Measurements from ENCODE around the gene ABLIM3.

Gene ABLIM3

GRCh38 chr5:149145138-149145537 is 3.8 kb downstream of the ABLIM3 start:
- no peak overlapping the region for H3K27ac ChIP-seq (ENCODE audit: low read length)
- no peak for DNase-seq
- H3K9me3 ChIP-seq (replicated peaks; ENCODE audit: insufficient read depth, low read length), result no peaks in the 10 kb centered on the region
- H3K4me2 ChIP-seq (ENCODE audit: low read depth, low read length), result no peak overlapping the region
- H3K9ac ChIP-seq (ENCODE audit: low read length), result no peak overlapping the region
- no peak overlapping the region for H2AFZ ChIP-seq (ENCODE audit: low read length)
- no peaks in the 10 kb centered on the region for H3K27me3 ChIP-seq (replicated peaks; ENCODE audit: insufficient read depth, low read length)
- no peaks in the 10 kb centered on the region for H3K36me3 ChIP-seq (replicated peaks; ENCODE audit: insufficient read depth, low read length)
- no peaks in the 10 kb centered on the region for H3K79me2 ChIP-seq (ENCODE audit: low read length)
- no peak for TF ChIP-seq EZH2 (optimal IDR thresholded peaks at IDR 0.05; ENCODE audit: low read depth, low read length)
- TF ChIP-seq, protein P1, sequence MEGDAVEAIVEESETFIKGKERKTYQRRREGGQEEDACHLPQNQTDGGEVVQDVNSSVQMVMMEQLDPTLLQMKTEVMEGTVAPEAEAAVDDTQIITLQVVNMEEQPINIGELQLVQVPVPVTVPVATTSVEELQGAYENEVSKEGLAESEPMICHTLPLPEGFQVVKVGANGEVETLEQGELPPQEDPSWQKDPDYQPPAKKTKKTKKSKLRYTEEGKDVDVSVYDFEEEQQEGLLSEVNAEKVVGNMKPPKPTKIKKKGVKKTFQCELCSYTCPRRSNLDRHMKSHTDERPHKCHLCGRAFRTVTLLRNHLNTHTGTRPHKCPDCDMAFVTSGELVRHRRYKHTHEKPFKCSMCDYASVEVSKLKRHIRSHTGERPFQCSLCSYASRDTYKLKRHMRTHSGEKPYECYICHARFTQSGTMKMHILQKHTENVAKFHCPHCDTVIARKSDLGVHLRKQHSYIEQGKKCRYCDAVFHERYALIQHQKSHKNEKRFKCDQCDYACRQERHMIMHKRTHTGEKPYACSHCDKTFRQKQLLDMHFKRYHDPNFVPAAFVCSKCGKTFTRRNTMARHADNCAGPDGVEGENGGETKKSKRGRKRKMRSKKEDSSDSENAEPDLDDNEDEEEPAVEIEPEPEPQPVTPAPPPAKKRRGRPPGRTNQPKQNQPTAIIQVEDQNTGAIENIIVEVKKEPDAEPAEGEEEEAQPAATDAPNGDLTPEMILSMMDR (IDR thresholded peaks at IDR 0.05; ENCODE audit: low read length), result no peak
- no peak for TF ChIP-seq EZH2phosphoT487 (IDR thresholded peaks at IDR 0.05; ENCODE audit: low read length)
- H3K4me1 ChIP-seq (ENCODE audit: low read length), result peaks cover 12% of the 10 kb centered on the region
- H4K20me1 ChIP-seq (ENCODE audit: insufficient read depth, low read length), result no peaks in the 10 kb centered on the region
- no peaks in the 10 kb centered on the region for H3F3A ChIP-seq (ENCODE audit: insufficient read depth, low read length)
- H3K4me3 ChIP-seq (ENCODE audit: low read length), result no peak overlapping the region
- no peaks in the 10 kb centered on the region for H3K9me2 ChIP-seq (replicated peaks; ENCODE audit: insufficient read depth, low read length)

- no peaks in the 10 kb centered on the region for H3K9me2 ChIP-seq (replicated peaks; ENCODE audit: insufficient read depth, low read length)
- TF ChIP-seq EZH2 (optimal IDR thresholded peaks at IDR 0.05; ENCODE audit: low read depth, low read length) (no peak), EZH2phosphoT487 (IDR thresholded peaks at IDR 0.05; ENCODE audit: low read length) (no peak)
- TF ChIP-seq, protein P1 (IDR thresholded peaks at IDR 0.05; ENCODE audit: low read length), result no peak
- H3K27me3 ChIP-seq (replicated peaks; ENCODE audit: insufficient read depth, low read length), result no peaks in the 10 kb centered on the region
- no peak overlapping the region for H3K4me2 ChIP-seq (ENCODE audit: low read depth, low read length)
- H3K9me3 ChIP-seq (replicated peaks; ENCODE audit: insufficient read depth, low read length), result no peaks in the 10 kb centered on the region
- H3K9ac ChIP-seq (ENCODE audit: low read length), result no peak overlapping the region
- H3F3A ChIP-seq (ENCODE audit: insufficient read depth, low read length), result no peaks in the 10 kb centered on the region
- H3K4me1 ChIP-seq (ENCODE audit: low read length), result peaks cover 12% of the 10 kb centered on the region
- no peak overlapping the region for H3K27ac ChIP-seq (ENCODE audit: low read length)
- no peaks in the 10 kb centered on the region for H3K79me2 ChIP-seq (ENCODE audit: low read length)
- H4K20me1 ChIP-seq (ENCODE audit: insufficient read depth, low read length), result no peaks in the 10 kb centered on the region
- H3K4me3 ChIP-seq (ENCODE audit: low read length), result no peak overlapping the region
- no peak overlapping the region for H2AFZ ChIP-seq (ENCODE audit: low read length)
- H3K36me3 ChIP-seq (replicated peaks; ENCODE audit: insufficient read depth, low read length), result no peaks in the 10 kb centered on the region
- no peak for DNase-seq
Measured at GRCh38 chr5:149147676-149148075, 6.4 kb downstream of the ABLIM3 start.

- H3K4me3 ChIP-seq (ENCODE audit: low read length), result no peak overlapping the region
- H3K9me3 ChIP-seq (replicated peaks; ENCODE audit: insufficient read depth, low read length), result no peaks in the 10 kb centered on the region
- H3K4me1 ChIP-seq (ENCODE audit: low read length), result peaks cover 2% of the 10 kb centered on the region; the same call in 1 of the 2 replicates
- DNase-seq, result no peak
- H3K36me3 ChIP-seq (replicated peaks; ENCODE audit: insufficient read depth, low read length), result no peaks in the 10 kb centered on the region
- H3K9me2 ChIP-seq (replicated peaks; ENCODE audit: insufficient read depth, low read length), result no peaks in the 10 kb centered on the region
- no peak overlapping the region for H3K4me2 ChIP-seq (ENCODE audit: low read depth, low read length)
- no peaks in the 10 kb centered on the region for H3F3A ChIP-seq (ENCODE audit: insufficient read depth, low read length)
- no peaks in the 10 kb centered on the region for H3K79me2 ChIP-seq (ENCODE audit: low read length)
- no peak overlapping the region for H2AFZ ChIP-seq (ENCODE audit: low read length)
- no peaks in the 10 kb centered on the region for H4K20me1 ChIP-seq (ENCODE audit: insufficient read depth, low read length)
- H3K27ac ChIP-seq (ENCODE audit: low read length), result no peak overlapping the region
- H3K9ac ChIP-seq (ENCODE audit: low read length), result no peak overlapping the region
- no peaks in the 10 kb centered on the region for H3K27me3 ChIP-seq (replicated peaks; ENCODE audit: insufficient read depth, low read length)
- no peak for TF ChIP-seq EZH2phosphoT487 (IDR thresholded peaks at IDR 0.05; ENCODE audit: low read length)
- TF ChIP-seq, protein P1 (IDR thresholded peaks at IDR 0.05; ENCODE audit: low read length), result no peak
- no peak for TF ChIP-seq EZH2 (optimal IDR thresholded peaks at IDR 0.05; ENCODE audit: low read depth, low read length)
Measured at GRCh38 chr5:149149942-149150341, 8.6 kb downstream of the ABLIM3 start.

Measured in MM.1S (cell line).